Effector CD8-positive, alpha-beta T cell (primary cell): ENCODE results near the gene C19orf25.
"Not testable (repeated sequence)": the region's sequence is repeated elsewhere in the genome, so short reads cannot be mapped to it uniquely, and the experiment has no call there.

Experiments used
- DNase-seq: peaks from one replicate; lab custom pipeline; 2025; lab: John Stamatoyannopoulos, UW

Gene C19orf25

DNA sequence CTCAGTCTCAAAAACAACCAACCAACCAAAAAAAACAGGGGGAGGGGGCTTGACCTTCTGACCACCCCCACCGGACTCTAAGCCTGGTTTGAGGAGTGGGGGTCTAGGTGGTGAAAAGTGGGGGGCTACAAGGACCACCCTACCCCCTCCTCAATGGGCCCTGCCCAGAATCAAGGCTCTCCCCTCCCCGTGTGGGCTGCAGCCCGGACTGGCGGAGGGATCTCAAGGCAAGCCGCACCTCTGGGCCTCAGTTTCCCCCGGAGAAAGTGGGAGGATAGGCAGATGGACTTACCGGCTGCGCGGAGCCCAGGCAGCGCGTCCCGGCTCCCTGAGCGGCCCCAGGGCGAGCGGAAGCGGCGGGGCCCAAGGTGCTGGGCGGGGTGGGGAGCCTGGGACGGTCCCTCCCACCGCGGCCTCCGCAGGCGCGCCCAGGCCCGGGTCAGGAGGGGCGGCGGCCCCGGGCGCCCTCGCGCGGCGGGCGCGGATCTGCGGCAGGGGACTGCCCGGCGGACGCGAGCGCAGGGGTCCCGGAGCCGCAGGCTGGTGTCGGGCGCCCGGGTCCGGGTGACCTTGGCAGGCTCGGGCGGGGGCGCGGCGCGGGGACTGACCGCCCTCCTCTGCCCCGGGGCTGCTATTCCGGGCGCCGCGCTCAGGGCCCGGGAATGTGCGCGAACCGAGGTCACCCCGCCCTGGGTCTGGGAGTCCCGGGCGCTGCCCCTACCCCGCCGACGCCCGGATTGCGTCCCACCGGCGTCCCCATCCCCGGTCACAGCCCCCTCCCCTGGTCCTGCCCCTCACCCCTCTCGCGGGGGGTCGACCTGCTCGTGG is 33.9 kb upstream of the C19orf25 start, which contains the start of gene ADAMTSL5:
TSS of gene ADAMTSL5 (minus strand) at position 349 of the 828 bp plus-strand sequence. CDS start 2,076 bp downstream, outside the sequence.
- peak; percentile 25 for DNase-seq

DNA sequence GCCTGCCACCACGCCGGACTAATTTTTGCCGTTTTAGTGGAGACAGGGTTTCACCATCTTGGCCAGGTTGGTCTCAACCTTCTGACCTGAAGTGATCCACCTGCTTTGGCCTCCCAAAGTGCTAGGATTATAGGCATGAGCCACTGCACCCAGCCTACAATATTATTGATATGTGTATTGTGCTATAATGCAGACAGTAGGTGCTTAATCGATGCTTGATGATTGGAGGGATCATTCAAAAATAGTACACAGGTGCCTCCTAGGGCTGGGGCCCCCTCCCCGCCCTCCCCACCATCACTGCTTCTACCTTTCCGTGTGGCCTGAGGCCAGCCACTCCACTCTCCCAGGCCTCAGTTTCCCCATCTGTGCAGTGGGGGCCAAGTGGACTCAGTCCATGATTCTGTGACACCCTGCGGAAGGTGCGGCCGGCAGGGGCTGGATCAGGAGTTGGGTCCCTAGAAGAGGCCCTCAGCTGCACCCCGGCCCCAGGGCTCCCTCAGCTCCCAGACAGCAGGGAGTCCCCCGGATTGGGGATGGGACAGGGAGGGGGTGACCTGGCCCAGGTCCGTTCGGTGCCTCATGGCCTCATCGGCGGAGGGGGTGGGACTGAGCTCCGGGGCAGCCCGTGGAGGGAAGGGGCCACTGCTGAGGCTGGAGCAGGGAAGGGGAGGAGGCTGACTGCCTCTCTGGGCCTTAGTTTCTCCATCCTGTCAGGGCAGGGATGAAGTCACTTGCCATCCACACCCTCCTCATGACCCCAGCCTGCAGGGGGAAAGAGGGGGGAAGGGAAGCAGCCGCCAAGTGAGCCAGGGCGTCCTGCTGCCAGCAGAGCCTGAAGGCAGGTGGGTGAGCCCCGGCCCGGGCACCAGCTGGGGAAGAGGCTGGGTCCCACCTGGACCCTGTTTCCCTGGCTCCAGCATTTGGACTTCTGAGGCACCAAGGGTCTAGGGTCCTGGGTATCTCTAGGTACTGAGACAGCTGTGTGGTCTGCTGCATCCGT is 32.6 kb upstream of the C19orf25 start:
- no peak for DNase-seq

DNA sequence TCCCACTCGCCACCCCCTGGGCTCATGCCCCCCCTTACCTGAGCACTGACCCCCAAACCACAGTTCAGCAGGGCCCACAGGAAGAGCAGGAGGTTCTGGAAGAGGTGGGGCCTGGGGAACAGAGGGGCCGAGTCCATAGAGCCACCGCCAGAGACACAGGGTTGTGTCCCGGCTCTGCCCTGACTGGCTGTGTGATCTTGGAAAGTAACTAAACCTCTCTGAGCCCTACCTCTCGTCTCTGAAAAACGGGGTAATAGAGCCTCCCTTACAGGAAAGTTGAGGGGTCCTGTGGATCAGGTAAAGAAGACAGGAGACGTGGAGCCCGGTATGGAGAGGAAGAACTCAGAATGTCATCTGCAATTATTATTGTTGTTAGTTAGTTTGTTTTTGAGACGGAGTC is 31.8 kb upstream of the C19orf25 start:
- no peak for DNase-seq

- DNase-seq = no peak
These were observed 31.4 kb upstream of the C19orf25 start for GRCh38 chr19:1510442-1510806.

DNA sequence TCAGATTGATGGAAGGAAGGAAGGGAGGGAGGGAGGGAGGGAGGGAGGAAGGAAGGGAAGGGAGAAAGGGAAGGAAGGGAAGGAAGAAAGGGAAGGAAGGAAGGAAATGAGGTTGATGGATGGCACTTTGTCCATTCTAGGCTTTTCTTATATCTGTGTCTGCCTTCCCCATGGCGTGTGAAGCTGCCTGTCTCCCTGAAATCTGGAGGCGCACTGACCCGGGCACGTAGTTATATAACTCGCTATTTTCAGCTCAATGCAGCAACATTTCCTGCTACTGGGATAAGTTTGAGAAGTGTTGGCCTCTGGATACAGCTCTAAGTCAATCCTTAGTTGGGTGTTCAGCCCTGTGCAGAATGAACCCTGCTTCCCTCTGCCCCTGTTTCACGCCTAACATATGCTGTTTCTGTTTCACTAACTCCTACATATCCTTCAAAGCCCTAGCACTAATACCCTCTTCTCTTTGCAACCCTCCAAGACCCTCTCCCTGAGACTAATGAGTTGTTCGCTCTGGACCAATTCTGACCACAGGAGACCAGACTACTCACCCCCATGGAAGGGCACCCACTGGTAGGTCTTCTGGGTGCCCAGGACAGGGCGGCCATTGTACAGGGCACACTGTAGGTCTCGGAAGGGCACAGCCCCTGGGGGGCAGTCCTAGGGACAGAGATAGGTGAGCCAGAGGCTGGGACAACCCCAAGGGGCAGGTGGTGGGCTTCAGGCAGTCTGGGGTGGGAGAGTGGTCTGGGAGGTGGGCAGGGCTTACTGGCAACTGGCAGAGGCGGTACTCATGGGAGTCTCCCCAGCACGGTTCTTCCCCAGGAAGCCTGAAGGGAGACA is 30.8 kb upstream of the C19orf25 start:
- no peak for DNase-seq

GRCh38 chr19:1508507-1508856 is 29.5 kb upstream of the C19orf25 start:
- no peak for DNase-seq

- DNase-seq = peak; percentile 86
These were observed 28.9 kb upstream of the C19orf25 start for GRCh38 chr19:1507763-1508506.

DNA sequence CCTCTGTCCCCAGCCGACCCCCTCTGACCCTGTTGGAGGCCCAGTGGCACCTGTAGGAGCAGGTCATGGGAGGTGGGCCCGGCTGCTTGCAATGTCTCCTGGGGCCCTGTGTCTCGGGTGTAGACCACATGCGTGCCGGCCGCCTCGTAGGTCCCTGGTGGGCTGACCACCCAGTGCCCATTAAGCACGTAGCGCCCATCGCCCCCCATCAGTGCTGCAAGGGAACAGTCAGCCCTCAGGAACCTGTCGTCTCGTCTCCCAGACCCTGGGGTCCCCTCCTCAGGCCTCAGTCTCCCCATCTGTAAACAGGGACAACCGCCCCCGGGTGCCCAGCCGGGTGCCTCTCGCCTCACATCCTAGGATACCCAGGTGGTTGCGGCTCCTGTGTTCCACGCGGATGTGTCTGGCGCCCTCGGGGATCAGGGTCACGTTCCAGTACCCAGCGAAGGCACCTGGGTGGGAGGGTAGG is 28.2 kb upstream of the C19orf25 start:
- no peak for DNase-seq

GRCh38 chr19:1505991-1506881 is 27.2 kb upstream of the C19orf25 start:
- no peak for DNase-seq

DNA sequence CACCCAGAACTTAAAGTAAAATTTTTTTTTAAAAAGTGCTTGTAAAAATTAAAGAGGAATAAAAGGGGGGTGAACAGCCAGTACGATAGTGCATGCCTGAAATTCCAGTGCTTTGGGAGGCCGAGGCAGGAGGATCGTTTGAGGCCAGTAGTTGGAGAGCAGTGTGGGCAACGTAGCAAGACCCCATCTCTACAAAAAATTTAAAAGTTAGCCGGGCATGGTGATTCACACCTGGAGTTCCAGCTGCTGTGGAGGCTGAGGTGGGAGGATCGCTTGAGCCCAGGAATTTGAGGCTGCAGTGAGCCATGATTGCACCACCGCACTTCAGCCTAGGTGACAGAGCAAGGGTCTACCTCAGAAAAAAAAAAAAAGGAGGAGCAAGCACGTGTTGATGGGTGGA is 26.0 kb upstream of the C19orf25 start:
- DNase-seq = no peak

DNA sequence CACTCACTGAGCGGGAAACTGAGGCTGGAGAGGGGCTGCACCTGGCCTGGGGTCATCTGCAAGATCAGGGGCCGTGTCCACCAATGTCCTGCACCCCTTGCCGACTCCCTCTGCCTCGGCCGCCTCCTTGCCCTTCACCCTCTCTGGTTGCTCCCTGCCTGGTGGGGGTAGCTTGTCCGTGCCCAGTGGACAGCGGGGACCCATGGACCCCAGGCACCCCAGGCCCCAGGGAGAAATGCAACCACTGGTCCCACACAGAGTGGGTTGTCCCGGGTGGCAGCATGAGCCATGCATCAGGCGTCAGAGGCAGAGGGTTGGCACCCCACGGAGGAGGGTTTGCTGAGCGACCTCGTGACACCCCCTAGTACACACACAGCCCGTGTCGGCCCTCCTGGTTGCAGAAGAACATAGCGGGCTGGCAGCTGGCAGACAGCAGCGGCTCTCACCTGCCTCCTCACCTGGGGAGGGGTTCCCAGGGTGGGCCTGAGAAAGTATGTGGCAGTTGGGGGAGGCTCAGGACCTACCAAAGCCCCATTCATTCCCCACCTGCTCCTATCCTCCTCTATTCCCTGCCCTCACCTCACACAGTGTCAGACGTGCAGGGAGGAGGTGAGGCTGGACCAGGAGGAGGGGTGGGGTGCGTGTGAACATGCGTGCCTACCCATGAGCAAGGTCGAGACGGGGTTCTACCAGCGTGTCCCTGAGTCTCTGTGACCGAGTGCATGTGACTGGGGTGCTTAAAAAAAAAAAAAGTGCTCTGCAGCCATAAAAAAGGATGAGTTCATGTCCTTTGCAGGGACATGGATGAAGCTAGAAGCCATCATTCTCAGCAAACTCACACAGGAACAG is 25.1 kb upstream of the C19orf25 start:
- DNase-seq = no peak

- peak; percentile 37 for DNase-seq
These were observed 24.3 kb upstream of the C19orf25 start for GRCh38 chr19:1503089-1503924.

DNA sequence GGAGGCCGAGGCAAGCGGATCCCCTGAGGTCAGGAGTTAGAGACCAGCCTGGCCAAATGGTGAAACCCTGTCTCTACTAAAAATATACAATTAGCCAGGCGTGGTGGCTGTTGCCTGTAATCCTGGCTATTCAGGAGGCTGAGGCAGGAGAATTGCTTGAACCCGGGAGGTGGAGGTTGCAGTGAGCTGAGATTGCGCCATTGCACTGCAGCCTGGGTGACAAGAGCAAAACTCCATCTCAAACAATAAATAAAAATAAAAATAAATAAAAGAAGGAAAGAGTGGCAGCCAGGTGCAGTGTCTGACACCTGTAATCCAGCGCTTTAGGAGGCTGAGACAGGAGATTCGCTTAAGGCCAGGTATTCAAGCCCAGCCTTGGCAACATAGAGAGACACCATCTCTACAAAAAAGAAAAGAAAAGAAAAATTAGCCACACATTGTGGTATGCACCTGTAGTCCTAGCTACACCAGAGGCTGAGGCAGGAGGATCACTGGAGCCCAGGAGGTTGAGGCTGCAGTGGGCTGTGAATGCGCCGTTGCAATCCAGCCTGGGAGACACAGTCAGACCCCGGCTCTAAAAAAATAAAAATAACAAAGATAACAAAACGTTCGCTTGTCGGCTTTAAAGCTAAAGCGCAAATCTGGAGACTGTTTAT is 23.5 kb upstream of the C19orf25 start:
- no peak for DNase-seq

GRCh38 chr19:1501200-1501595 is 22.2 kb upstream of the C19orf25 start:
- DNase-seq = no peak

GRCh38 chr19:1499231-1499630 is 20.2 kb upstream of the C19orf25 start:
- not testable (repeated sequence) for DNase-seq

- DNase-seq = no peak
These were observed 18.7 kb upstream of the C19orf25 start for GRCh38 chr19:1497578-1498235.
